GM18499 (cell line): ENCODE data around the gene ITGA11.
A peak's percentile ranks its signal among the peaks of the same experiment; 100 is the strongest.

Source experiments
- ATAC-seq: cut with Tn5 transposase; IDR thresholded peaks from one replicate; pipeline ENCODE4 v1.9.1; 2021; ENCODE audit warnings: moderate number of reproducible peaks; ENCODE audit not compliant: insufficient read depth, unreplicated experiment

The ITGA11 gene

DNA sequence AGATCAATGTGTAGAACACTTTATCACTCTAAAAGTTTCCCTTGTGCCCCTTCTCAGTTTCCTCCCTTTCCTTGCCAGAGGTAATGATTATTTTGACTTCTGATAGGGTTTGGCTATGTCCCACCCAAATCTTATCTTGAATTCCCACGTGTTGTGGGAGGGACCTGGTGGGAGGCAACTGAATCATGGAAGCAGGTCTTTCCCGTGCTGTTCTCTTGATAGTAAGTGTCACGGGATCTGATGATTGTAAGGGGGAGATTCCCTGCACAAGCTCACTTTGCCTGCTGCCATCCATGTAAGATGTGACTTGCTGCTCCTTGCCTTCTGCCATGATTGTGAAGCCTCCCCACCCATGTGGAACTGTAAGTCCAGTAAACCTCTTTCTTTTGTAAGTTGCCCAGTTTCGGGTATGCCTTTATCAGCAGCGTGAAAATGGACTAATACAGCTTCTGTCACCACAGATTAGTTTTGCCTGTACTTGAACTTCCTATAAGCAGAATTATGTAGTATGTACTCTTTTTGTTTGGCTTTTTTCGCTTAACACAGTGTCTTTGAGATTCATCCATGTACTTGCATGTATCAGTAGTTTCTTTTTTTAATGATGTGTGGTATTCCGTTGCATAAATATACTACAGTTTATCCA, 147.2 kb downstream of the ITGA11 start:
- ATAC-seq = no peak

GRCh38 chr15:68283401-68283800, 148.6 kb downstream of the ITGA11 start:
- ATAC-seq = no peak

GRCh38 chr15:68281008-68281407, 151.0 kb downstream of the ITGA11 start:
- no peak for ATAC-seq

GRCh38 chr15:68279779-68280753, 151.9 kb downstream of the ITGA11 start:
- ATAC-seq = no peak

GRCh38 chr15:68278595-68279405, 153.2 kb downstream of the ITGA11 start:
- ATAC-seq = no peak

- peak; percentile 34 for ATAC-seq
Measured at GRCh38 chr15:68278345-68278594, 153.7 kb downstream of the ITGA11 start.

DNA sequence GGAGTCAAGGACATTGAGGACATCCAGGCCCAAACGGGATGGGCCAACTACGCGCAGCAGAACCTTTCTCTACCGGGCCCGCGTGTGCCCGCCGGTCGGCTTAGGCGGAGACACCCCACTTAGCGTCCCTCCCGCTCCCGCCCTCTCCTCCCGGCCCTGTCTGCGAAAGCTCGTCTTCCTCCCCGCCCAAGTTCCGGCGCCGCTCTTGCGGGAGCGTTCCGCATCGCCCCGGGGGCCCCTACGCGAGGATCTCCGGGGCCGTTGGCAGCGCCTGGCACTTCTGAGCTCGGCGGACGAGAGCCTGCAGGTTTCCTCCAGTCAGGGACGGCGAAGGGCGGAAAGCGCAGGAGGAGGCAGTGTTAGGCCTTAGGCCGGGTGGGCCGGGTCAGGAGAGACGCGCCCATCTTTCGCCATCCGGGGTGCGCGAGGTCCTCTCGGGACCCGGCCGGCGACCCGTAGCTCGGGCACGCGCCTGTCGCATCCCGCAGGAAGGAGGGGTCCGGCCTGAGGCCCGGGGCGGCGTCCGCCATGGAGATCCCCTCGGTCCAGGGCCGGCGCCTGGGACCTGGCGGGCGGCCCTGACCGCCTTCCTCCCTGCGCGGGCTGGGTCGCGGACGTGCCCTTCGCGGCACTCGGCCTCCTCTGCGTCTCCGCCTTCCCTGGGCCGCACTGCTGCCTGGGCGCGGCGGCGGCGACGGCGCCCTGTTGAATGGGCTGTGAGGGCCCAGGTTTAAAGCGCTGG, 154.2 kb downstream of the ITGA11 start, which contains the start of gene FEM1B:
Gene FEM1B, plus strand, starts transcription at position 143 of the 742 bp plus-strand sequence. CDS start 673 bp downstream, outside the sequence.
- peak; percentile 37 for ATAC-seq

DNA sequence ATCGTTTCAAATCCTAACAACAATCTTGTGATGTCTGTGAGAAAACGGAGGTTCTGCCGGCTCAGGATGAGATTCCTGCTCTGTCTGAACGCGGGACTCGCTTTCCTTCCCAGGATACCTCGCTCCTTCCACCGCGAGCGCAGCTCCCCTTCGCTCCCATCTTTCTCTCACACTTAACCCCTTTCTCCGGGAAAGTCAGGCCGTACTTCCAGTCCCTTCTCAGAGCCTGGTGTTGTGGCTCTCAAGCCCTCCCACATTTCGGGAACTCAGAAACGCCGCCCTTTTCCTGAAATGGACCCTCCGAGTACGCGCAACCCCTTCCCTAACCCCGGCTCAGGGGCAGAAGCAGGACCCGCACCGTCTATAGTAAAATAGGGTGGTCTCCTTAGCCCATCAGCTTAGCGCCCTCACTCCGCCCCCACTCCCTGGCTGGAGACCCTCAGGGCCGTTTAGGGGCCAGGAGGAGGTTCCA, 154.8 kb downstream of the ITGA11 start:
- peak; percentile 8 for ATAC-seq

GRCh38 chr15:68276668-68277067, 155.3 kb downstream of the ITGA11 start:
- no peak for ATAC-seq

GRCh38 chr15:68275165-68275746, 156.7 kb downstream of the ITGA11 start:
- no peak for ATAC-seq

GRCh38 chr15:68274201-68274848, 157.6 kb downstream of the ITGA11 start:
- no peak for ATAC-seq

- no peak for ATAC-seq
Measured at GRCh38 chr15:68272721-68273271, 159.2 kb downstream of the ITGA11 start.

DNA sequence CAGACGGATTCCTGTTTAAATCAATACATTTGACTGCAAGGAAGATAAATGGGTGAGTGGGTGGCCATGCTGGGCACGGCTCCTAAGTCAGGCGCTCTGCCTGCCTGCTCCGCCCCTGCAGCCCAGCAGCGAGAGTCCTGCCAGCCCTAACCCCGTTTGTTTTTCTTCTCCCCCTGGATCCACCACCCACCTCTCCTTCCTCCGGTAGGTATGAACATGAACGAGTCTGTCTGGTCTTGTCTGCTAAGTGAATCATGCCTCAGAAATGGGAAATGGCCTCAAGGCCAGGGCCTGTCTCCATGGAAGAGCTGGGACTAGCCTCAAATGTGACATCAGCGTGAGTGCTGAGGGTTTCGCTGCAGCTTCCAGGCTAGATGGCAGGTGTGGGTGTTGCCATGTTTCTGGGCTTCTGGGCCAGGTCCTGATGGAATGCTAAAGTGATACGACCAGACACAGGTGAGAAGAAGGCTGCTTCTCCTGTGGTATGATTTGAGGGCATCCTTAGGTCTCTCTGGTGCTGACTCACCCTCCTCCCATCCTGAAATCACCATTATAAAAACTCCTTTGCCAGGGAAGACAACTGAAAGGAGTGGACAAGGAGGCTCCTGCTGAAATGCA, 160.0 kb downstream of the ITGA11 start:
- no peak for ATAC-seq

GRCh38 chr15:68268405-68268804, 163.6 kb downstream of the ITGA11 start:
- ATAC-seq = no peak

DNA sequence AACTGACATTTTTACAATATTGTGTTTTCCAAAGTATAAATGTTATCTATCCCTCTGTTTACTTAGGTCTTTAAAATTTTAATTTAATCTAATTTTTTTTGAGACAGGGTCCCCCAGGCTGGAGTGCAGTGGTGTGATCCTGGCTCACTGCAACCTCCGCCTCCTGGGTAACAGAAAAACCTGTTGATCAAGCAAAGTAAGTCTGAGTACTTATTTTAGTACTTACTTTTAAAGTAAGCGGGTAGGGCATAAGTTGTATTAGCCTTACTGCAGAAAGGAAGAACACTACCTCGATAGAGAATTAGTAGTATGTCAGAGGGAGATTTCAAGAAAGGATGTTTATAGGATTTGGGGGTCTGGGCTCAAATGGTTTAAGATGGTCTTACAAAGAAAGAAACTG, 166.3 kb downstream of the ITGA11 start:
- no peak for ATAC-seq

- no peak for ATAC-seq
Measured at GRCh38 chr15:68265081-68265480, 166.9 kb downstream of the ITGA11 start.

DNA sequence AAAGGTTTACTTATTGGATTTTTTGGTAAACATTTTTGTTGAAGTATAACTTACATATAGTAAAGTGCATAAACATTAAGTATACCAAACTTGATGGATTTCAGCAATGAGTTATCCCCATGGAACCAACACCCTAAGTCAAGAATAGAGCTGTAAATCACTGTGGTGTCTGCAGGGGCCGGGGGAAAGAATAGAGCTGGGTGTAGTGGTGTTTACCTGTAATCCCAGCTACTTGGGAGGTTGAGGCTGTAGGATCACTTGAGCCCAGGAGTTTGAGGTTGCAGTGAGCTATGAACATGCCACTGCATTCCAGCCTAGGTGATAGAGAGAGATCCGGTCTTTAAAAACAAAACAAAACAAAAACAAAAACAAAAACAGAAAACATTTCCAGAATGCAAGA, 167.7 kb downstream of the ITGA11 start:
- no peak for ATAC-seq

GRCh38 chr15:68262514-68263356, 169.2 kb downstream of the ITGA11 start:
- ATAC-seq = no peak
